Omental fat pad (tissue), 4 donors: ENCODE measurements around the gene ACAD10. TPM values are rescaled to one million over a fixed set of nuclear protein-coding genes. Genes with fewer than 3 reads are reported as not detected.
"Not testable (repeated sequence)": the region's sequence is repeated elsewhere in the genome, so short reads cannot be mapped to it uniquely, and the experiment has no call there.

ENCODE experiments used
- ATAC-seq: fragments of 150-250 bp; one replicate; pipeline ENCODE4 v1.9.1; 2016; ENCODE audit warnings: mild to moderate bottlenecking, moderate library complexity; ENCODE audit not compliant: low FRiP score
- DNase-seq: peaks from one replicate; pipeline ENCODE4 v3.0.0-alpha.2; 2019; ENCODE audit warnings: low spot score
- CTCF ChIP-seq, 3 donors: fragments of 450-650 bp; IDR thresholded peaks; one replicate each; pipeline ENCODE4 v1.5.1; 2016 to 2017; ENCODE audit warnings: antibody characterized with exemption in 3 of 3, mild to moderate bottlenecking in 3 of 3, moderate library complexity in 2 of 3
- total RNA-seq, 4 donors: library from RNA; depleted of rRNA; stranded (reverse); fragments of >200 nt; gene quantifications; one replicate each; pipeline ENCODE4 v1.1.0, GENCODE V29; 2016

Gene ACAD10
- total RNA-seq, 4 donors from 2014 or later: 12.2 to 29.6 (median 15.9) TPM

- ATAC-seq (no peak), DNase-seq (no peak)
- no peak for TF ChIP-seq CTCF (IDR thresholded peaks at IDR 0.05)
Measured at GRCh38 chr12:111732786-111733185, 46.9 kb downstream of the ACAD10 start.

DNA sequence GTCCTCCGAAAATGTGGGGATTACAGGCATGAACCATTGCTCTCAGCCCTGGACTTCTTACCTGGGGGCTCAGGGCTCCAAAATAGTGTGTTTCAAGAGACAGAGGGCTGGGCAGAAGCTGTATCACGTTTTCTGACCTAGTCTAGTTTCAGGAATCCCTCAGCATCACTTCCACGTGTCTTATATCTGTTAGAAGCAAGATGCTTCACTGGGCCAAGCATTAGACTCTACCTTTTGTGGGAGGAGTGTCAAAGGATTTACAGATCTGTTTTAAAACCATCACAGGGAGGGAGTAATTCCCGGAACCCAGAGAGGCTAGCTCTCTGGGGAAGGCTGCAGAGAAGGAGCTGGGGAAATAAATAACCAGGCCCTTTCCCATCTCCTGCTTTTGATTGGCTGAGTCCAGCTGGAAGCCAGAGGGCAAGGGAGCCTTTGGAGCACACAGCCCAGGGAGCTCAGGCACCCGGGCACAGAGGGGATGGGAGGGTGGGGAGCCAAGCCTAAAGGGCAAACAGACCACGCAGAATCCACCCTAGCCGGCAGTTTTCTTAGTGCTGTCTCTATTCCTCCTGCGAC lies 47.6 kb downstream of the ACAD10 start:
- no peak for DNase-seq
- ATAC-seq: no peak
- TF ChIP-seq CTCF (IDR thresholded peaks at IDR 0.05): no peak

- ATAC-seq, DNase-seq: not testable (repeated sequence)
Measured at GRCh38 chr12:111739524-111739923, 53.7 kb downstream of the ACAD10 start.

DNA sequence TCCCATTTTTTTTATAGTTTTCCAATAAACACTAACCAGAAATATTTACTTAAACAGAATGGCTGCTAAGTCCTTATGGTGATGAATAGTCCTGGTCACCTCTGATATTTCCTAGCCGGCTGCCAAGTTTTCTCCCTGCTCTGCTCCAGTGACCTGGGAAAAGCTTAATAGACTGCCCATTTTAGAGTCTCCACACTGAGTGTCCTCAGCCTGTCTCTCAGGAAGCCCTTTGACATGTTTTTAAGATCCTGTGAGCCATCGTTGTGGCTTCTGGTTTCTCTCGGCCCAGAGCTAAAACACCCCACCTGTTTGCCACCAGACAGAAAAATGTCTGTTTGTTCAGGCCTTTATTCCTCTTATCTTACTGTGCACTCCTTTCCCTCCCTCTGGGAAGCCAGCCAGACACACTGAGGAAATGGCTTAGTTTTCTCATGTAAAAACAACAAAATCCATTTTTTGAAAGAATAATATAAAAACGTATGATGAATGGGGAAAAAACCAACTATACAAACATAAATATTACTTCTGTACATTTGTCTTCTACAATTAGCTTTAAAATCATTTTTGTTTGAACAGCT lies 55.5 kb downstream of the ACAD10 start:
- DNase-seq: no peak
- no peak for TF ChIP-seq CTCF (IDR thresholded peaks at IDR 0.05)
- ATAC-seq: no peak

DNA sequence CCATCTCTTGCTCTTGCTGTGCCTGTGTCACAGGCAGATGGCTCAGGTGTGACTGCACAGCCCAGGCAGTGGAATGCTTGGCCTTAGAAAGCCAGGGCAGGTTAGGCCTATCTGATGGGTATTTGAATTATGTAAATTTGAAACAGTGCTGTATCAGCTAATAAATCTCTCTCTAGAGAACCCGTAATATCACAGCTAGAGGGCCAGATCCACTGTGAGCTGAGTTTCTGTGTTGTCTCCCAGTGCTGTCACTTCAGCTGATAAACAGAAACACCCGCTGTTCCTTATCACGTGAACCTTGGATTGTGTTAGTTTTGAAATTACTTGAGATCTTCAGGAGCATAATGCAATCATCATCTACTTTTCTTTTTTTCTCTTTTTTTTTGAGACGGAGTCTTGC lies 59.4 kb downstream of the ACAD10 start:
- ATAC-seq (no peak), DNase-seq (no peak)
- no peak for TF ChIP-seq CTCF (IDR thresholded peaks at IDR 0.05)

GRCh38 chr12:111747333-111747732 lies 61.5 kb downstream of the ACAD10 start:
- DNase-seq (no peak), ATAC-seq (no peak)
- no peak for TF ChIP-seq CTCF (IDR thresholded peaks at IDR 0.05)

- no peak for TF ChIP-seq CTCF (IDR thresholded peaks at IDR 0.05)
- no peak for ATAC-seq
Measured at GRCh38 chr12:111748151-111748672, 62.4 kb downstream of the ACAD10 start.

More at GRCh38 chr12:111748151-111748672, 62.4 kb downstream of the ACAD10 start:
- DNase-seq: no peak
